Natural killer cell treated with Interleukin-12 subunit alpha and Interleukin-12 subunit beta and Interleukin-15 and Interleukin-18, amount 100 ng/mL, for 72 hours (primary cell): ENCODE results near the gene RHBDL1. TPM values are rescaled to one million over a fixed set of nuclear protein-coding genes. Genes with fewer than 3 reads are reported as not detected.

Source experiments
- ATAC-seq, 2 donors: fragments of 150-1000 bp; cut with Tn5 transposase in 1 of 2; sonication (Bioruptor Pico), chemical (Tn5 transposase) in 1 of 2; 2 replicates each; pipeline ENCODE4 v1.10.0; 2021
- DNase-seq: peaks from one replicate; pipeline ENCODE4 v3.0.0; 2022; ENCODE audit warnings: low spot score
- H3K27ac Mint-ChIP-seq, 2 donors: 1 replicate in 1 of 2; 2 replicates in 1 of 2; pipeline ENCODE4 v1.8.0; 2022; ENCODE audit warnings: mixed read lengths in 2 of 2, mild to moderate bottlenecking in 1 of 2, moderate library complexity in 1 of 2
- H3K27me3 Mint-ChIP-seq, 2 donors: 1 replicate in 1 of 2; 2 replicates in 1 of 2; pipeline ENCODE4 v1.8.0; 2022; ENCODE audit warnings: mixed read lengths in 2 of 2
- H3K36me3 Mint-ChIP-seq: one replicate; pipeline ENCODE4 v1.8.0; 2022; ENCODE audit warnings: mixed read lengths
- H3K4me1 Mint-ChIP-seq, 2 donors: 1 replicate in 1 of 2; 2 replicates in 1 of 2; pipeline ENCODE4 v1.8.0; 2022; ENCODE audit warnings: low read depth in 2 of 2, mixed read lengths in 2 of 2, mild to moderate bottlenecking in 1 of 2
- H3K4me3 Mint-ChIP-seq: one replicate; pipeline ENCODE4 v1.8.0; 2022; ENCODE audit warnings: mixed read lengths
- H3K9me3 Mint-ChIP-seq: 2 replicates; pipeline ENCODE4 v1.8.0; 2022; ENCODE audit warnings: mixed read lengths
- total RNA-seq, 2 donors: library from RNA; stranded (reverse); gene quantifications; one replicate each; pipeline ENCODE4 v1.2.3, GENCODE V29; 2022

The RHBDL1 gene
- total RNA-seq, 2 donors from 2014 or later, result 1.0 to 1.5 TPM

GRCh38 chr16:727291-727977 is 52.0 kb downstream of the RHBDL1 start:
- DNase-seq (no peak), ATAC-seq (peak; percentile 1 to 15)
- H3K4me1 Mint-ChIP-seq, result peaks cover 0 to 2% of the 10 kb centered on the region in 2 donors
- no peak overlapping the region for H3K27ac Mint-ChIP-seq
- H3K27me3 Mint-ChIP-seq, result no peaks in the 10 kb centered on the region
- H3K9me3 Mint-ChIP-seq, result no peaks in the 10 kb centered on the region
- H3K36me3 Mint-ChIP-seq, result no peaks in the 10 kb centered on the region
- peak overlapping the region; percentile 52 for H3K4me3 Mint-ChIP-seq

Other genes with a start within 250 kb of the RHBDL1 start
- 100 to 1,000 TPM; 139 to 201 TPM for gene CAPN15, start 148.0 kb upstream of the RHBDL1 start, total RNA-seq
- gene PRR35, start 115.3 kb upstream of the RHBDL1 start, total RNA-seq, result under 1 TPM; 0.12 to 0.64 TPM
- under 1 TPM; 0.33 to 0.48 TPM for gene NHLRC4, start 108.7 kb upstream of the RHBDL1 start, total RNA-seq
- 10 to 100 TPM; 27.6 to 60.9 TPM for gene PIGQ, start 105.7 kb upstream of the RHBDL1 start, total RNA-seq
- gene RAB40C, start 85.6 kb upstream of the RHBDL1 start, total RNA-seq, result 10 to 100 TPM; 16.7 to 18.7 TPM
- 1 to 10 TPM in 1 of 2 donors, under 1 TPM in 1; 0.75 to 1.1 TPM for gene WFIKKN1, start 44.7 kb upstream of the RHBDL1 start, total RNA-seq
- 100 to 1,000 TPM in 1 of 2 donors, 10 to 100 TPM in 1; 93.7 to 115 TPM for gene METTL26, start 39.4 kb upstream of the RHBDL1 start, total RNA-seq
- 10 to 100 TPM; 29.5 to 57.7 TPM for gene MCRIP2, start 33.8 kb upstream of the RHBDL1 start, total RNA-seq
- gene WDR90, start 26.3 kb upstream of the RHBDL1 start, total RNA-seq, result 100 to 1,000 TPM in 1 of 2 donors, 10 to 100 TPM in 1; 49.7 to 130 TPM
- gene RHOT2, start 7.5 kb upstream of the RHBDL1 start, total RNA-seq, result 100 to 1,000 TPM; 171 to 259 TPM
- 100 to 1,000 TPM in 1 of 2 donors, 10 to 100 TPM in 1; 95.0 to 172 TPM for gene STUB1, start 4.7 kb downstream of the RHBDL1 start, total RNA-seq
- 10 to 100 TPM; 31.2 to 53.4 TPM for gene JMJD8, start 8.7 kb downstream of the RHBDL1 start, total RNA-seq
- gene WDR24, start 14.7 kb downstream of the RHBDL1 start, total RNA-seq, result 10 to 100 TPM; 15.7 to 25.0 TPM
- under 1 TPM in 1 of 2 donors, not detected in 1; 0.26 TPM for gene FBXL16, start 30.1 kb downstream of the RHBDL1 start, total RNA-seq
- gene METRN, start 39.4 kb downstream of the RHBDL1 start, total RNA-seq, result 10 to 100 TPM; 21.0 to 34.9 TPM
- gene ANTKMT, start 45.5 kb downstream of the RHBDL1 start, total RNA-seq, result 10 to 100 TPM; 29.1 to 37.9 TPM
- gene CCDC78, start 50.8 kb downstream of the RHBDL1 start, total RNA-seq, result 1 to 10 TPM; 3.1 to 6.4 TPM
- 10 to 100 TPM in 1 of 2 donors, 1 to 10 TPM in 1; 5.4 to 15.3 TPM for gene HAGHL, start 51.4 kb downstream of the RHBDL1 start, total RNA-seq
- 10 to 100 TPM; 26.9 to 54.0 TPM for gene CIAO3, start 65.3 kb downstream of the RHBDL1 start, total RNA-seq
- gene MSLN, start 85.1 kb downstream of the RHBDL1 start, total RNA-seq, result not detected
- 10 to 100 TPM; 38.2 to 79.3 TPM for gene RPUSD1, start 112.7 kb downstream of the RHBDL1 start, total RNA-seq
- 100 to 1,000 TPM in 1 of 2 donors, 10 to 100 TPM in 1; 70.7 to 210 TPM for gene CHTF18, start 112.9 kb downstream of the RHBDL1 start, total RNA-seq
- gene GNG13, start 125.1 kb downstream of the RHBDL1 start, total RNA-seq, result not detected